Measurements from ENCODE around the gene ALX4. TPM values are rescaled to one million over a fixed set of nuclear protein-coding genes. Genes with fewer than 3 reads are reported as not detected.

Gene ALX4
- polyA plus RNA-seq, 2 of the 4 experiments (the other 2 are of a cell fraction): 1.00 to 5.6 TPM

- no peak for TF ChIP-seq NPAS2 (CRISPR knock-in tag; IDR thresholded peaks at IDR 0.05; ENCODE audit: borderline replicate concordance)
- TF ChIP-seq CEBPB (IDR thresholded peaks at IDR 0.05): peak; percentile 82 to 91
- no peak for TF ChIP-seq HOXB13 (CRISPR knock-in tag; IDR thresholded peaks at IDR 0.05; ENCODE audit: low read depth)
- TF ChIP-seq NR3C1 (IDR thresholded peaks at IDR 0.05): no peak
- TF ChIP-seq GATA3 (IDR thresholded peaks at IDR 0.05; ENCODE audit: borderline replicate concordance): peak; percentile 74
- peak; percentile 47 for TF ChIP-seq MAFK (IDR thresholded peaks at IDR 0.05; ENCODE audit: partially characterized antibody)
- no peak for TF ChIP-seq RCOR1 (IDR thresholded peaks at IDR 0.05; ENCODE audit: low read depth, low read length)
- TF ChIP-seq FOXS1 (CRISPR knock-in tag; IDR thresholded peaks at IDR 0.05): no peak
- peak; percentile 92 for TF ChIP-seq FOSL2 (IDR thresholded peaks at IDR 0.05)
- peak; percentile 92 for TF ChIP-seq FOSL2 (CRISPR knock-in tag; IDR thresholded peaks at IDR 0.05)
- peak; percentile 87 for TF ChIP-seq JUNB (IDR thresholded peaks at IDR 0.05)
- TF ChIP-seq, protein P1, sequence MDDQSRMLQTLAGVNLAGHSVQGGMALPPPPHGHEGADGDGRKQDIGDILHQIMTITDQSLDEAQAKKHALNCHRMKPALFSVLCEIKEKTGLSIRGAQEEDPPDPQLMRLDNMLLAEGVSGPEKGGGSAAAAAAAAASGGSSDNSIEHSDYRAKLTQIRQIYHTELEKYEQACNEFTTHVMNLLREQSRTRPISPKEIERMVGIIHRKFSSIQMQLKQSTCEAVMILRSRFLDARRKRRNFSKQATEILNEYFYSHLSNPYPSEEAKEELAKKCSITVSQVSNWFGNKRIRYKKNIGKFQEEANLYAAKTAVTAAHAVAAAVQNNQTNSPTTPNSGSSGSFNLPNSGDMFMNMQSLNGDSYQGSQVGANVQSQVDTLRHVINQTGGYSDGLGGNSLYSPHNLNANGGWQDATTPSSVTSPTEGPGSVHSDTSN (IDR thresholded peaks at IDR 0.05): peak; percentile 46; the same call in 1 of the 2 replicates
- TF ChIP-seq PHF8 (IDR thresholded peaks at IDR 0.05; ENCODE audit: borderline replicate concordance, low read depth): no peak
Measured at GRCh38 chr11:44301564-44302271, 8.2 kb downstream of the ALX4 start (continued).

DNA sequence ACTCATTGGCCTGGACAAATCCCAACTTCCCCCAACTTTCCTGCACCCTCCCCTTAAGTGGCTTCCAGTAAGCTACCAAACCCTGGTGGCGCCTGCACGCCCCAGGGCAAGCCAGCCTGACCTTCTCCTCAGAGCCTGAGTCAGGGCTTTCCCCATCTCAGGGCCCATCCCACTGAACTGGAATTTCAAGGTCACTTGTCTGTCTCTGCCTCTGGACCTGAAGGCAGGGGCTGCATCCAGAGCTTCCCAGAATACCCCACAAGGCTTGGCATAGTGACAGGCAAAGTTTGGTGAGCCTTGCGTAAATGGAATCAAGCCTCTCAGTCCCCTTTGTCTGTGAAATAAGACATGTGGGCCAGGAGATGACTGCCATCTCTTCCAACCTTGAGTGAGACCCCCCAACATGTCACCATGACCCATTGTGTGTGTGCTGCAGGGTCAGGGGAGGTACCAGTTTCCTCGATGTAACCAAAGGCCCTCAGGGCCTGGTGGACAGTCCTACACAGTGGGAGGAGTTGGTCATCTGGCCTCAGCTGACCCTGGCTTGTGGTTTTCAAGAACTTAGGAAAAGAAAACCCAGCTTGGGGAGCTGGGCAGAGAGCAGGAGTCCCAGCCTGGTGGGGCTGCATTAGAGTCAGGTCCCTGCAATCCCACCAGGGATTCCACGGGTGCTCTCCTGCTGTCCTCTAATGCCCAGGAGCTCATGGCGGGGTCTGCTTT, 8.9 kb downstream of the ALX4 start:
- ChIA-PET POLR2A (interaction anchor here (0.5 to 1.5 kb wide), 5 partner anchors 8 to 16 kb away, joined by 3 to 8 read pairs (median 4); no protein-coding TSS in a partner anchor), CTCF (interaction anchor here (1.6 to 4.0 kb wide), 3 partner anchors 15 to 238 kb away, joined by 4 to 26 read pairs (median 4); no protein-coding TSS in a partner anchor)
- peak; percentile 67 to 76 for ATAC-seq
- peaks cover 40% of the 10 kb centered on the region for H3K4me1 ChIP-seq
- peak; percentile 54 to 72 for DNase-seq (ENCODE audit: low read depth in 1 of 2, low spot score in 1 of 2)
- H3K9me3 ChIP-seq: no peaks in the 10 kb centered on the region
- peak; percentile 59 for FAIRE-seq
- no peak overlapping the region for H3K4me3 ChIP-seq
- WGBS (ENCODE audit: missing lambda C conversion rate): 57% methylated on average over 6 of the region's 6 CpGs
- peak overlapping the region; percentile 83 to 93 for H3K27ac ChIP-seq
- H3K4me2 ChIP-seq: peak overlapping the region; percentile 58
- TF ChIP-seq MYC (IDR thresholded peaks at IDR 0.05; ENCODE audit: borderline replicate concordance, low read length): no peak
- TF ChIP-seq HOXB13 (CRISPR knock-in tag; IDR thresholded peaks at IDR 0.05; ENCODE audit: low read depth): no peak
- TF ChIP-seq ZFP36 (IDR thresholded peaks at IDR 0.05; ENCODE audit: borderline replicate concordance, partially characterized antibody): no peak
- peak; percentile 30; the same call in 1 of the 2 replicates for TF ChIP-seq FOSL2 (IDR thresholded peaks at IDR 0.05)
- peak; percentile 32 for TF ChIP-seq FOSL2 (CRISPR knock-in tag; IDR thresholded peaks at IDR 0.05)
- TF ChIP-seq USF2 (IDR thresholded peaks at IDR 0.05): no peak
- TF ChIP-seq, protein P2, sequence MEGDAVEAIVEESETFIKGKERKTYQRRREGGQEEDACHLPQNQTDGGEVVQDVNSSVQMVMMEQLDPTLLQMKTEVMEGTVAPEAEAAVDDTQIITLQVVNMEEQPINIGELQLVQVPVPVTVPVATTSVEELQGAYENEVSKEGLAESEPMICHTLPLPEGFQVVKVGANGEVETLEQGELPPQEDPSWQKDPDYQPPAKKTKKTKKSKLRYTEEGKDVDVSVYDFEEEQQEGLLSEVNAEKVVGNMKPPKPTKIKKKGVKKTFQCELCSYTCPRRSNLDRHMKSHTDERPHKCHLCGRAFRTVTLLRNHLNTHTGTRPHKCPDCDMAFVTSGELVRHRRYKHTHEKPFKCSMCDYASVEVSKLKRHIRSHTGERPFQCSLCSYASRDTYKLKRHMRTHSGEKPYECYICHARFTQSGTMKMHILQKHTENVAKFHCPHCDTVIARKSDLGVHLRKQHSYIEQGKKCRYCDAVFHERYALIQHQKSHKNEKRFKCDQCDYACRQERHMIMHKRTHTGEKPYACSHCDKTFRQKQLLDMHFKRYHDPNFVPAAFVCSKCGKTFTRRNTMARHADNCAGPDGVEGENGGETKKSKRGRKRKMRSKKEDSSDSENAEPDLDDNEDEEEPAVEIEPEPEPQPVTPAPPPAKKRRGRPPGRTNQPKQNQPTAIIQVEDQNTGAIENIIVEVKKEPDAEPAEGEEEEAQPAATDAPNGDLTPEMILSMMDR (IDR thresholded peaks at IDR 0.05): no peak
- no peak for TF ChIP-seq CBX2 (IDR thresholded peaks at IDR 0.05; ENCODE audit: borderline replicate concordance, low read depth)
- TF ChIP-seq HOXB5 (CRISPR knock-in tag; IDR thresholded peaks at IDR 0.05): no peak
- no peak for TF ChIP-seq FOSB (CRISPR knock-in tag; IDR thresholded peaks at IDR 0.05)
- peak; percentile 59 for TF ChIP-seq JUNB (IDR thresholded peaks at IDR 0.05)
- TF ChIP-seq GATA3 (IDR thresholded peaks at IDR 0.05; ENCODE audit: borderline replicate concordance): no peak
- TF ChIP-seq EP300 (IDR thresholded peaks at IDR 0.05): peak; percentile 65 to 72; a peak in 3 of 5 replicates
- no peak for TF ChIP-seq CHD4 (IDR thresholded peaks at IDR 0.05; ENCODE audit: borderline replicate concordance)
- TF ChIP-seq BCL3 (IDR thresholded peaks at IDR 0.05): peak; percentile 44; the same call in 1 of the 3 replicates
- TF ChIP-seq POLR2AphosphoS2 (conservative IDR thresholded peaks at IDR 0.05; ENCODE audit: low read length): no peak
- TF ChIP-seq E2F6 (IDR thresholded peaks at IDR 0.05; ENCODE audit: borderline replicate concordance, low read depth): no peak
- no peak for TF ChIP-seq MAZ (IDR thresholded peaks at IDR 0.05; ENCODE audit: borderline replicate concordance, low read depth, low read length)
- TF ChIP-seq ZSCAN20 (CRISPR knock-in tag; IDR thresholded peaks at IDR 0.05): no peak
- TF ChIP-seq CBX8 (IDR thresholded peaks at IDR 0.05): no peak
- TF ChIP-seq JUN (IDR thresholded peaks at IDR 0.05): peak; percentile 27 to 65; a peak in 4 of 5 replicates
- TF ChIP-seq, protein P3, sequence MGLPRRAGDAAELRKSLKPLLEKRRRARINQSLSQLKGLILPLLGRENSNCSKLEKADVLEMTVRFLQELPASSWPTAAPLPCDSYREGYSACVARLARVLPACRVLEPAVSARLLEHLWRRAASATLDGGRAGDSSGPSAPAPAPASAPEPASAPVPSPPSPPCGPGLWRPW (IDR thresholded peaks at IDR 0.05): peak; percentile 31; the same call in 1 of the 2 replicates
- no peak for TF ChIP-seq NFE2L2 (conservative IDR thresholded peaks at IDR 0.05; ENCODE audit: low read length)
- TF ChIP-seq RAD21 (conservative IDR thresholded peaks at IDR 0.05 in 1 of 2, IDR thresholded peaks at IDR 0.05 in 1 of 2): no peak

Measured in A549 (cell line).